ENCODE measurements around the gene KIF18B. TPM values are rescaled to one million over a fixed set of nuclear protein-coding genes. Genes with fewer than 3 reads are reported as not detected.

Gene KIF18B
- total and polyA plus RNA-seq, 2 donors (not counting 1 experiment from before 2014, with no cell fraction given), result 0.44 to 0.48 TPM

DNA sequence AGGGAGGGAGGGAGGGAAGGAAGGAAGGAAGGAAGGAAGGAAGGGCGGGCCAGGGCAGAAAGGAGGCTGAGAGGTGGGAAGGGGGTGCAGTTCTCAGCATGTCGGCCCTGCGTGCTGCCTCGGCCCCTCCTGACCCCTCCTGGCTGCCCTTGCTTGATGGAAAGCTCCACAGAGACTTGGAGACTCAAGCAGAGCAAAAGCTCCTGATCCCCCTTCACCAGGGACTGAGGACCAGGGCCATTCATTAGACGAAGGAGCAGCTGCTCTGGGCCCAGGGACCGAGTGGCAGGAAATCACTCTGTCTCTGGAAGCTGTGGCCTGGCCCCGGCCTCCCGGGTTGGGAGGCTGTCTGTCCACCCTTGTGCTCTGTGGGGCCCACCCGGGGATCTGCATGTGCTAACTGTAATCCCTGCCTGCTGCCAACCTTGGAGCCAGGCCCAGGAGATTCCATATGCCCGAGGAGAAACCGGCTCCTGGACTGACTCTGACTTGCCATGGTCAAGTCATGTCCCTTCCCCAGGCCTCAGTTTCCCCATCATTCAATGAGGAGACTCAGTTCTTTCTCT, 47.9 kb upstream of the KIF18B start:
- intact Hi-C loops (cut with micrococcal nuclease), result no loop called here
- Histone ChIP-seq H2AFZ (ENCODE audit: insufficient read depth, low read depth, low read length, poor library complexity, severe bottlenecking) (no peak overlapping the region), H3K9ac (ENCODE audit: low read length) (no peak overlapping the region), H3K4me2 (replicated peaks; ENCODE audit: low read depth, low read length, poor library complexity, severe bottlenecking) (no peak overlapping the region), H3K4me1 (ENCODE audit: control insufficient read depth in 2 of 2, insufficient read depth in 2 of 2, low read length in 2 of 2) (no peaks in the 10 kb centered on the region), H3K79me2 (ENCODE audit: control insufficient read depth, insufficient read depth, low read length) (no peaks in the 10 kb centered on the region), H4K20me1 (ENCODE audit: control insufficient read depth, insufficient read depth, low read length, poor library complexity, severe bottlenecking) (no peaks in the 10 kb centered on the region), H3K4me3 (ENCODE audit: control extremely low read depth in 1 of 5, extremely low read depth in 1 of 5, insufficient read depth in 1 of 5, low read depth in 2 of 5, low read length in 4 of 5) (no peak overlapping the region), H3K27me3 (replicated peaks in 1 of 4; ENCODE audit: control extremely low read depth in 1 of 4, control insufficient read depth in 3 of 4, insufficient read depth in 4 of 4, low read length in 3 of 4) (peaks cover 0 to 34% (median 6%) of the 10 kb centered on the region in 4 experiments), H3K9me3 (ENCODE audit: control extremely low read depth in 1 of 3, control insufficient read depth in 2 of 3, insufficient read depth in 1 of 3, low read length in 2 of 3) (peaks cover 0 to 15% (median 4%) of the 10 kb centered on the region in 3 donors), H3K36me3 (replicated peaks in 1 of 2; ENCODE audit: control extremely low read depth in 1 of 2, control insufficient read depth in 1 of 2, extremely low read depth in 1 of 2, insufficient read depth in 2 of 2, low read length in 1 of 2) (no peaks in the 10 kb centered on the region), H3K27ac (ENCODE audit: low read length in 2 of 2) (no peak overlapping the region)
- ATAC-seq (ENCODE audit: low read depth), result no peak
- no peak overlapping the region for H3K4me3 Mint-ChIP-seq
- no peaks in the 10 kb centered on the region for H3K4me1 Mint-ChIP-seq
- peaks cover 12% of the 10 kb centered on the region for H3K9me3 Mint-ChIP-seq (ENCODE audit: insufficient read depth)
- H3K27me3 Mint-ChIP-seq, result peaks cover 39% of the 10 kb centered on the region
- H3K27ac Mint-ChIP-seq, result no peak overlapping the region
- DNase-seq, result no peak
- 67% methylated on average over 9 of the region's 11 CpGs for WGBS (ENCODE audit: insufficient coverage)
- CTCF ChIA-PET, result no interaction called here
- POLR2A ChIA-PET, result no interaction called here
- TF ChIP-seq CTCF (IDR thresholded peaks at IDR 0.05) (no peak), EZH2 (IDR thresholded peaks at IDR 0.05; ENCODE audit: borderline replicate concordance, insufficient read depth, low read depth, low read length, poor library complexity, severe bottlenecking) (no peak)

GRCh38 chr17:44992242-44992939, 44.8 kb upstream of the KIF18B start:
- Histone ChIP-seq H3K4me3 (ENCODE audit: control extremely low read depth in 1 of 5, extremely low read depth in 1 of 5, insufficient read depth in 1 of 5, low read depth in 2 of 5, low read length in 4 of 5) (no peak overlapping the region), H4K20me1 (ENCODE audit: control insufficient read depth, insufficient read depth, low read length, poor library complexity, severe bottlenecking) (no peaks in the 10 kb centered on the region), H3K9me3 (ENCODE audit: control extremely low read depth in 1 of 3, control insufficient read depth in 2 of 3, insufficient read depth in 1 of 3, low read length in 2 of 3) (no peaks in the 10 kb centered on the region), H3K79me2 (ENCODE audit: control insufficient read depth, insufficient read depth, low read length) (no peaks in the 10 kb centered on the region), H3K4me1 (ENCODE audit: control insufficient read depth in 2 of 2, insufficient read depth in 2 of 2, low read length in 2 of 2) (peaks cover 2 to 7% of the 10 kb centered on the region in 2 donors), H3K36me3 (replicated peaks in 1 of 2; ENCODE audit: control extremely low read depth in 1 of 2, control insufficient read depth in 1 of 2, extremely low read depth in 1 of 2, insufficient read depth in 2 of 2, low read length in 1 of 2) (no peaks in the 10 kb centered on the region), H3K27me3 (replicated peaks in 1 of 4; ENCODE audit: control extremely low read depth in 1 of 4, control insufficient read depth in 3 of 4, insufficient read depth in 4 of 4, low read length in 3 of 4) (peaks cover 0 to 47% (median 12%) of the 10 kb centered on the region in 4 experiments), H3K9ac (ENCODE audit: low read length) (no peak overlapping the region), H2AFZ (ENCODE audit: insufficient read depth, low read depth, low read length, poor library complexity, severe bottlenecking) (no peak overlapping the region), H3K27ac (ENCODE audit: low read length in 2 of 2) (no peak overlapping the region), H3K4me2 (replicated peaks; ENCODE audit: low read depth, low read length, poor library complexity, severe bottlenecking) (no peak overlapping the region)
- no peaks in the 10 kb centered on the region for H3K9me3 Mint-ChIP-seq (ENCODE audit: insufficient read depth)
- H3K4me3 Mint-ChIP-seq, result no peak overlapping the region
- ATAC-seq (ENCODE audit: low read depth), result no peak
- no peak overlapping the region for H3K27ac Mint-ChIP-seq
- ChIA-PET POLR2A (no interaction called here), CTCF (interaction anchor here (1.2 kb wide), 1 partner anchor 29 kb away, joined by 3 read pairs; no protein-coding TSS in a partner anchor)
- intact Hi-C loops (cut with micrococcal nuclease), result no loop called here
- 86% methylated on average over 5 of the region's 5 CpGs for WGBS (ENCODE audit: insufficient coverage)
- TF ChIP-seq EZH2 (IDR thresholded peaks at IDR 0.05; ENCODE audit: borderline replicate concordance, insufficient read depth, low read depth, low read length, poor library complexity, severe bottlenecking) (no peak), CTCF (IDR thresholded peaks at IDR 0.05) (no peak)
- DNase-seq, result no peak
- H3K4me1 Mint-ChIP-seq, result peaks cover 6% of the 10 kb centered on the region
- H3K27me3 Mint-ChIP-seq, result peaks cover 51% of the 10 kb centered on the region
